OCI-LY7 (cell line): ENCODE data around the gene TPGS1. TPM values are rescaled to one million over a fixed set of nuclear protein-coding genes. Genes with fewer than 3 reads are reported as not detected.

Experiments
- BruUV-seq: library from RNA; stranded (reverse); fragments of 400-500 nt; replicated peaks from 2 replicates; lab custom pipeline; 2021; lab: Mats Ljungman, UMichigan
- CTCF ChIA-PET: fragments of 300-600 bp; sonication (Branson Sonifier 250); formaldehyde crosslinking; loops from one replicate; lab custom pipeline; 2022; ENCODE audit warnings: antibody characterized with exemption; ENCODE audit not compliant: unreplicated experiment; lab: Charles Lee
- POLR2A ChIA-PET: fragments of 300-600 bp; sonication (Branson Sonifier 250); formaldehyde crosslinking; loops from one replicate; lab custom pipeline; 2022; ENCODE audit warnings: antibody characterized with exemption; lab: Charles Lee
- DNase-seq: peaks from one replicate; pipeline ENCODE4 v3.0.0-alpha.2; 2015; ENCODE audit warnings: low spot score
- H2AFZ ChIP-seq: fragments of 200-600 bp; sonication (generic), shearing (Covaris generic); 2 replicates; pipeline ENCODE4 v1.6.1; 2014; ENCODE audit warnings: mild to moderate bottlenecking, antibody characterized with exemption, low read length, moderate library complexity
- H3K27ac ChIP-seq: fragments of 200-600 bp; sonication (generic); 2 replicates; pipeline ENCODE4 v1.5.1; 2014; ENCODE audit warnings: mixed run types, low read depth, mild to moderate bottlenecking, moderate library complexity, low read length, inconsistent platforms; ENCODE audit not compliant: poor library complexity, severe bottlenecking
- H3K36me3 ChIP-seq: fragments of 200-600 bp; sonication (generic); 2 replicates; pipeline ENCODE4 v1.6.1; 2014; ENCODE audit warnings: mild to moderate bottlenecking, antibody characterized with exemption, low read length, moderate library complexity, mixed read lengths; ENCODE audit not compliant: insufficient read depth
- H3K4me1 ChIP-seq: fragments of 200-600 bp; sonication (generic); 2 replicates; pipeline ENCODE4 v1.5.1; 2014; ENCODE audit warnings: mild to moderate bottlenecking, low read length; ENCODE audit not compliant: insufficient read depth, poor library complexity, severe bottlenecking
- H3K4me2 ChIP-seq: fragments of 200-600 bp; sonication (generic); 2 replicates; pipeline ENCODE4 v1.6.1; 2014; ENCODE audit warnings: mild to moderate bottlenecking, low read length
- H3K4me3 ChIP-seq: fragments of 200-600 bp; sonication (generic); 2 replicates; pipeline ENCODE4 v1.5.1; 2014; ENCODE audit warnings: mild to moderate bottlenecking, low read depth, low read length; ENCODE audit not compliant: poor library complexity, severe bottlenecking
- H3K79me2 ChIP-seq: fragments of 200-600 bp; sonication (generic); 2 replicates; pipeline ENCODE4 v1.6.1; 2016; ENCODE audit warnings: low read depth, mild to moderate bottlenecking, low read length, moderate library complexity, mixed read lengths; ENCODE audit not compliant: insufficient read depth
- H3K9me2 ChIP-seq: fragments of 200-600 bp; sonication (generic); 2 replicates; pipeline ENCODE4 v1.6.1; 2016; ENCODE audit warnings: mild to moderate bottlenecking, low read length, mixed read lengths; ENCODE audit not compliant: insufficient read depth
- H3K9me3 ChIP-seq: fragments of 200-600 bp; sonication (generic); 2 replicates; pipeline ENCODE4 v1.6.1; 2014; ENCODE audit warnings: mild to moderate bottlenecking, mixed run types, low read length, mixed read lengths
- H4K20me1 ChIP-seq: fragments of 200-600 bp; sonication (generic); 2 replicates; pipeline ENCODE4 v1.6.1; 2014; ENCODE audit warnings: mild to moderate bottlenecking, antibody characterized with exemption, low read length, moderate library complexity, mixed read lengths; ENCODE audit not compliant: insufficient read depth
- EZH2phosphoT487 ChIP-seq: fragments of 200-600 bp; sonication (generic); IDR thresholded peaks from 2 replicates; pipeline ENCODE4 v1.6.1; 2018; ENCODE audit warnings: low read depth, borderline replicate concordance, mild to moderate bottlenecking, mixed run types, antibody characterized with exemption, low read length, moderate library complexity, mixed read lengths
- intact Hi-C: fragments of 100-400 bp; cut with micrococcal nuclease; formaldehyde crosslinking; loops from one replicate; pipeline ENCODE4 v1.10.0; 2022; ENCODE audit not compliant: unreplicated experiment
- total RNA-seq, 2 experiments: library from RNA; depleted of rRNA in 1 of 2; stranded (reverse); fragments of >200 nt in 1 of 2; shearing (Covaris generic) in 1 of 2; gene quantifications; 2 replicates each; pipeline ENCODE4 v1.2.3, GENCODE V29; 2014 to 2022
- TF ChIP-seq, protein P1 (sequence below): fragments of 200-600 bp; sonication (generic); conservative IDR thresholded peaks from 2 replicates; pipeline ENCODE4 v1.5.1; 2014; ENCODE audit warnings: mild to moderate bottlenecking, antibody characterized with exemption, low read length, moderate library complexity, mixed read lengths

The TPGS1 gene
- total RNA-seq, 2 experiments from 2014 or later, result 24.4 to 25.6 TPM

DNA sequence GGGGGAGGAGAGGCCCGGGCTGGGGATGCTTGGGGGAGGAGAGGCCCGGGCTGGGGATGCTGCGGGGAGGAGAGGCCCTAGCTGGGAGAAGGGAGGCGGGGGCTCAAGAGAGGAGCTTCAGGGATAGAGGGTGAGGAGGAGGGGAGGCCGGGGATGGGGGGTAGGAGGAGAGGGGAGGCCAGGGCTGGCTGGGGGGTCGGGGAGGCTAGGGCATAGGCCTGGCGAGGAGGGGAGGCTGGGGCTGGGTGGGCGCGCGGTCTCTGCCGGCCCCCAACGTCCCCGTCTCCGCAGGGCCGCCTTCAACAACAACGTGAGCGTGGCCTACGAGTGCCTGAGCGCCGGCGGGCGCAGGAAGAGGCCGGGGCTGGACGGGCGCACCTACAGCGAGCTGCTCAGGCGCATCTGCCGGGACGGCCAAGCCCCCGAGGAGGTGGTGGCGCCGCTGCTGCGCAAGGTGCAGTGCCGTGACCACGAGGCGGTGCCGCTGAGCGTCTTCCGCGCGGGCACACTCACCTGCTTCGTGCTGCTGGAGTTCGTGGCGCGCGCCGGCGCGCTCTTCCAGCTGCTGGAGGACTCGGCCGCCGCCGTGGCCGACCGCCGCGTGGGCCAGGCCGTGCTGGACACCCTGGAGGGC, 11.4 kb downstream of the TPGS1 start:
- Histone ChIP-seq H3K36me3 (peaks cover 8% of the 10 kb centered on the region), H4K20me1 (no peaks in the 10 kb centered on the region), H3K4me2 (no peak overlapping the region), H3K9me3 (no peaks in the 10 kb centered on the region), H3K4me3 (no peak overlapping the region), H3K4me1 (no peaks in the 10 kb centered on the region), H3K27ac (no peak overlapping the region), H2AFZ (no peak overlapping the region), H3K9me2 (no peaks in the 10 kb centered on the region), H3K79me2 (no peaks in the 10 kb centered on the region)
- no peak for TF ChIP-seq EZH2phosphoT487
- TF ChIP-seq, protein P1, sequence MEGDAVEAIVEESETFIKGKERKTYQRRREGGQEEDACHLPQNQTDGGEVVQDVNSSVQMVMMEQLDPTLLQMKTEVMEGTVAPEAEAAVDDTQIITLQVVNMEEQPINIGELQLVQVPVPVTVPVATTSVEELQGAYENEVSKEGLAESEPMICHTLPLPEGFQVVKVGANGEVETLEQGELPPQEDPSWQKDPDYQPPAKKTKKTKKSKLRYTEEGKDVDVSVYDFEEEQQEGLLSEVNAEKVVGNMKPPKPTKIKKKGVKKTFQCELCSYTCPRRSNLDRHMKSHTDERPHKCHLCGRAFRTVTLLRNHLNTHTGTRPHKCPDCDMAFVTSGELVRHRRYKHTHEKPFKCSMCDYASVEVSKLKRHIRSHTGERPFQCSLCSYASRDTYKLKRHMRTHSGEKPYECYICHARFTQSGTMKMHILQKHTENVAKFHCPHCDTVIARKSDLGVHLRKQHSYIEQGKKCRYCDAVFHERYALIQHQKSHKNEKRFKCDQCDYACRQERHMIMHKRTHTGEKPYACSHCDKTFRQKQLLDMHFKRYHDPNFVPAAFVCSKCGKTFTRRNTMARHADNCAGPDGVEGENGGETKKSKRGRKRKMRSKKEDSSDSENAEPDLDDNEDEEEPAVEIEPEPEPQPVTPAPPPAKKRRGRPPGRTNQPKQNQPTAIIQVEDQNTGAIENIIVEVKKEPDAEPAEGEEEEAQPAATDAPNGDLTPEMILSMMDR, result no peak
- no peak for DNase-seq
- intact Hi-C loops, result no loop called here
- BruUV-seq, result no TSS peak
- ChIA-PET CTCF (no interaction called here), POLR2A (no interaction called here)

DNA sequence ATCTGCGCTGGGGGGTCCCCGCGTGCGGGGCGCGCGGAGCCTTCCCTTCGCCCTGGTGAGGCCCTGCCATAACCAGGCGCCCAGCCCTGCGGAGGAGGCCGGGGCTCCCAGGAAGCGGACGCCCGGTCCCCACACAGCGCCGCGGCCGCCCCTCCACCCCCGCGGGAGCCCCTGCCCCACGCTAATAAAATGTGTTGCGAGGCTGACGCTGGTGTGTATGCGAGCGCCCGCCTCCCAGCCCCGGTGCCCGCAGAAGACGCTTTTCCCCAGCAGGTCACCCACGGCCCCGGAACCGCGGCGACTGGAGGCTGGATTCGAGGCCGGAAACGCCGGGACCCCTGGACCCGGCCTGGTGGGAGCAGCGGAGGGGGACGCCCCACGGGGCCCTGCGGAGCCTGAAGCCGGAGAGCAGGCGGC, 12.2 kb downstream of the TPGS1 start:
- no peak overlapping the region for H2AFZ ChIP-seq
- H3K9me3 ChIP-seq, result no peaks in the 10 kb centered on the region
- no peaks in the 10 kb centered on the region for H3K79me2 ChIP-seq
- no peaks in the 10 kb centered on the region for H4K20me1 ChIP-seq
- H3K4me2 ChIP-seq, result no peak overlapping the region
- TF ChIP-seq, protein P1, result no peak
- TF ChIP-seq EZH2phosphoT487, result no peak
- H3K4me3 ChIP-seq, result no peak overlapping the region
- intact Hi-C loops, result no loop called here
- BruUV-seq, result no TSS peak
- DNase-seq, result no peak
- H3K36me3 ChIP-seq, result peaks cover under 1% of the 10 kb centered on the region; the same call in 1 of the 2 replicates
- CTCF ChIA-PET, result no interaction called here
- no peaks in the 10 kb centered on the region for H3K4me1 ChIP-seq
- no peak overlapping the region for H3K27ac ChIP-seq
- POLR2A ChIA-PET, result no interaction called here
- no peaks in the 10 kb centered on the region for H3K9me2 ChIP-seq

DNA sequence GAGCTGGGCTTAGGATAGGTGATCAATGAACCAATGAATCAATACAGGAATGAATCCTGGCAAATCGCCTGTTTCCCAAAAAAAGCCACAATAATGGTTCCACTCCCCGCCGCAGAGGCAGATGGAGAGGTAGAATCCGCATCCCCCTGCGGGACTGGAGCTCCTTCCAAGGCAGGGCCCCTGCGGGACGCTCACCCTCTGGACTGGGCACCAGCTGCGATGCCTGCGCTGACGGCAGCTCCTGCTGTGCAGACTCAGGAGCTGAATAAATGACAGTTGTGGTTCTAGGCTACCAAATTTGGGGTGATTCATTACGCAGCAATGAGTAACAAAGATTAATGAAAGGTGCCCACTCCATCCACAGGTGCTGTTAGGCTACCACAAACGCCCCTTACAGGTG, 15.4 kb downstream of the TPGS1 start:
- H3K79me2 ChIP-seq, result no peaks in the 10 kb centered on the region
- H3K36me3 ChIP-seq, result no peaks in the 10 kb centered on the region
- DNase-seq, result no peak
- CTCF ChIA-PET, result no interaction called here
- POLR2A ChIA-PET, result no interaction called here
- no TSS peak for BruUV-seq
- H3K4me3 ChIP-seq, result no peak overlapping the region
- no peak overlapping the region for H3K27ac ChIP-seq
- no peaks in the 10 kb centered on the region for H4K20me1 ChIP-seq
- no peaks in the 10 kb centered on the region for H3K9me3 ChIP-seq
- H3K9me2 ChIP-seq, result no peaks in the 10 kb centered on the region
- TF ChIP-seq EZH2phosphoT487, result no peak
- TF ChIP-seq, protein P1, result no peak
- intact Hi-C loops, result no loop called here
- no peaks in the 10 kb centered on the region for H3K4me1 ChIP-seq
- no peak overlapping the region for H3K4me2 ChIP-seq
- no peak overlapping the region for H2AFZ ChIP-seq
